ENCODE data around the gene ABCA6.

The ABCA6 gene

DNA sequence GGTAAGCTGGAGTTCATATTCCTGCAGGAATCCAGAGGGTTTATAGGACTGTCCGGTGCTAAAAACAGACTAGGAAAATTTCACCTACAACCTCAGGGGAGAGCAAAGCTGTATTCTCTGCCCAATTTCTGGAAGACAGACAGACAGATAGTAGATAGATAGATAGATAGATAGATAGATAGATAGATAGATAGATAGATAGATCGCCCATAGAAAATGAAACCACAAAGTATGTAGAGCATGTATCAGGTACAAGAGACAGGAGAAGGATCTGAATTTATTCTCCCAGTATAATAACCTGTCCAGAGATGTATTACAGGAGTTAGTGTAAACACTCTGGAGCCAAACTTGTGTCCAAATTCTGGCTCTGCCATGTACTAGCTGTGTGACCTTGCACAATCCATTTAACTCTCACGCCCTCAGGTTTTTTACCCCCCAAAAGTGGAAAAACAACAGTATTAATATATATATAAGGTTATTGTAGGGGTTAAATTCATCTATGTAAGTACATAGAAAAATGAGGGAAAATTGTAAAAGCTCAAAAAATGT is 2.1 kb upstream of the ABCA6 start:
- TF ChIP-seq, protein P1, sequence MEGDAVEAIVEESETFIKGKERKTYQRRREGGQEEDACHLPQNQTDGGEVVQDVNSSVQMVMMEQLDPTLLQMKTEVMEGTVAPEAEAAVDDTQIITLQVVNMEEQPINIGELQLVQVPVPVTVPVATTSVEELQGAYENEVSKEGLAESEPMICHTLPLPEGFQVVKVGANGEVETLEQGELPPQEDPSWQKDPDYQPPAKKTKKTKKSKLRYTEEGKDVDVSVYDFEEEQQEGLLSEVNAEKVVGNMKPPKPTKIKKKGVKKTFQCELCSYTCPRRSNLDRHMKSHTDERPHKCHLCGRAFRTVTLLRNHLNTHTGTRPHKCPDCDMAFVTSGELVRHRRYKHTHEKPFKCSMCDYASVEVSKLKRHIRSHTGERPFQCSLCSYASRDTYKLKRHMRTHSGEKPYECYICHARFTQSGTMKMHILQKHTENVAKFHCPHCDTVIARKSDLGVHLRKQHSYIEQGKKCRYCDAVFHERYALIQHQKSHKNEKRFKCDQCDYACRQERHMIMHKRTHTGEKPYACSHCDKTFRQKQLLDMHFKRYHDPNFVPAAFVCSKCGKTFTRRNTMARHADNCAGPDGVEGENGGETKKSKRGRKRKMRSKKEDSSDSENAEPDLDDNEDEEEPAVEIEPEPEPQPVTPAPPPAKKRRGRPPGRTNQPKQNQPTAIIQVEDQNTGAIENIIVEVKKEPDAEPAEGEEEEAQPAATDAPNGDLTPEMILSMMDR (IDR thresholded peaks at IDR 0.05; ENCODE audit: extremely low read depth, insufficient read depth, missing control alignments) = no peak
- DNase-seq (ENCODE audit: low spot score) = no peak
- in situ Hi-C loops (cut with MboI; ENCODE audit: low pct_unique_long_range_greater_than_20kb, low sequenced_read_pairs, unreplicated experiment) = no loop called here

- TF ChIP-seq, protein P1 (IDR thresholded peaks at IDR 0.05; ENCODE audit: extremely low read depth, insufficient read depth, missing control alignments) = no peak
- in situ Hi-C loops (cut with MboI; ENCODE audit: low pct_unique_long_range_greater_than_20kb, low sequenced_read_pairs, unreplicated experiment) = no loop called here
- no peak for DNase-seq (ENCODE audit: low spot score)
These were observed 1.5 kb upstream of the ABCA6 start for GRCh38 chr17:69143151-69143550.

DNA sequence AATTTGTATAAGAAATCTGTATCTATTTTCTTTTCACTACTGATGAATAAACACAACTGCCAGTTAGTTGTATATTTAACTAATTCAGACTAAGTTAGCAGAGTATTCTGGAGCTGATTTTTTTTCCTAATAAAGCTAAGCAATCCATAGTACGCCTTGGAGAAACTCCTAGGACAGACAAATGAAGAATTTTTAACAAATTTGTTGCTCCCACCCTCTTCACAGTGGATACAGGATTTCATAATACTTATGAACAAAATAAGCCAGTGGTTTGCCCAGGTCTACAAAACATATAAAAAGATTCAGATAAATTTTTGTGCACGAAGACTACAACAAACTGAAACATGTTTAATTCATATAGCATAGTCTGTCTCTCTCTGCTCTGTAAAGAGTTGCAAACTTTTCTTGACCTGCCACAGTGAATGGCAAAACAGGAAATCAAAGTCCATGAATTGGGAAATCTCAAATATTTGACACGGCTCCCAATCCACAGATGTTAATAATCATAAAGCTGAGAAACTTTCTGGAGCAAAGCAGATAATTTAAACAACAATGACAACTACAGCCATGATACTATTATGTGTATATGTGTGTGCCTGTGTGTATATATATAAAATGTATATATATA is 594 bp upstream of the ABCA6 start:
- TF ChIP-seq, protein P1 (IDR thresholded peaks at IDR 0.05; ENCODE audit: extremely low read depth, insufficient read depth, missing control alignments) = no peak
- no peak for DNase-seq (ENCODE audit: low spot score)
- in situ Hi-C loops (cut with MboI; ENCODE audit: low pct_unique_long_range_greater_than_20kb, low sequenced_read_pairs, unreplicated experiment) = no loop called here

- in situ Hi-C loops (cut with MboI; ENCODE audit: low pct_unique_long_range_greater_than_20kb, low sequenced_read_pairs, unreplicated experiment) = no loop called here
- no peak for DNase-seq (ENCODE audit: low spot score)
- TF ChIP-seq, protein P1 (IDR thresholded peaks at IDR 0.05; ENCODE audit: extremely low read depth, insufficient read depth, missing control alignments) = no peak
These were observed 7.6 kb downstream of the ABCA6 start for GRCh38 chr17:69134112-69134511.

DNA sequence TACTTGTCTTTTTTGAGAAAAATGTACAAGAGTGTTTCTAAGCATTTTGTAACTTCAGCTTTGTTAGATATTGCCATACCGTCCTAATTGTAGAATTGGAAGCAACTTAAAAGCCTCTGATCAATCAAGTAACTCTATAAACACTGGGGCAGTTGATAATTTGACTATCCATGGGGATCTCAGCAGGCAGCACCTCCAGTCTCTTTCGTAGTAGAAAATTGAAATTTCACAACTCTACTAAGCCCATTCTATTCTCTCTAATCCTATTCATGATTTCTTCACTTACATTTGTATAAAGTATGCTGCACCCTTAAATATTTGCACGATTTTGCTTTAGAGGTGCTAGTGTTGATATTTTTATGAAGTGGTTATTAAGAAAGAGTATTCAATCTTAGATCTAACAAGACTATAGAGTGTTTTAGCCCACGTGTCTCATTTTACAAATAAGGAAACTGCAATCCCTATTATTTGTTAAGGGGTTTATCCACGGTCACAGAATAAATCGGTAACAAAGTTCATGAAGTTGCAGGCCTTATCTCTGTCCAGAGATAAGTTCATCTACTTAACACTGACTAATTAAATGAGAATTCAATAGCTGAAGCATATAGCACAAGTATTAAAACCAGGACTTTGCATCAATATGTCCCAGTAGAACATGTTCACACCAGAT is 10.9 kb downstream of the ABCA6 start:
- in situ Hi-C loops (cut with MboI; ENCODE audit: low pct_unique_long_range_greater_than_20kb, low sequenced_read_pairs, unreplicated experiment) = no loop called here
- TF ChIP-seq, protein P1 (IDR thresholded peaks at IDR 0.05; ENCODE audit: extremely low read depth, insufficient read depth, missing control alignments) = no peak
- DNase-seq (ENCODE audit: low spot score) = no peak

GRCh38 chr17:69123626-69124025 is 18.1 kb downstream of the ABCA6 start:
- TF ChIP-seq, protein P1 (IDR thresholded peaks at IDR 0.05; ENCODE audit: extremely low read depth, insufficient read depth, missing control alignments) = no peak
- DNase-seq (ENCODE audit: low spot score) = no peak
- in situ Hi-C loops (cut with MboI; ENCODE audit: low pct_unique_long_range_greater_than_20kb, low sequenced_read_pairs, unreplicated experiment) = no loop called here

All from GM13977 (cell line).